Stimulated activated CD4-positive, alpha-beta T cell treated with anti-CD3 and anti-CD28 coated beads, Interleukin-2, amount 100 ng/mL, for 48 hours (primary cell): Measurements from ENCODE around the gene RND3.

ENCODE experiments used
- DNase-seq, 2 donors: peaks; one replicate each; pipeline ENCODE4 v3.0.0-alpha.2; 2020

The RND3 gene

GRCh38 chr2:150491943-150492342 is 4.5 kb upstream of the RND3 start:
- DNase-seq, result no peak

GRCh38 chr2:150491430-150491829 is 4.0 kb upstream of the RND3 start:
- DNase-seq, result no peak

GRCh38 chr2:150490466-150490865 is 3.0 kb upstream of the RND3 start:
- no peak for DNase-seq

- no peak for DNase-seq
Measured at GRCh38 chr2:150486539-150487484, 655 bp downstream of the RND3 start.

GRCh38 chr2:150485871-150486538 is 1.5 kb downstream of the RND3 start:
- DNase-seq, result no peak

- DNase-seq, result no peak
Measured at GRCh38 chr2:150485114-150485870, 2.2 kb downstream of the RND3 start.

- DNase-seq, result no peak
Measured at GRCh38 chr2:150484461-150485021, 2.9 kb downstream of the RND3 start.

- no peak for DNase-seq
Measured at GRCh38 chr2:150484006-150484405, 3.5 kb downstream of the RND3 start.

GRCh38 chr2:150483532-150483931 is 3.9 kb downstream of the RND3 start:
- no peak for DNase-seq

GRCh38 chr2:150482667-150483400 is 4.6 kb downstream of the RND3 start:
- DNase-seq, result no peak

- no peak for DNase-seq
Measured at GRCh38 chr2:150482111-150482510, 5.4 kb downstream of the RND3 start.

- DNase-seq, result no peak
Measured at GRCh38 chr2:150480971-150481830, 6.3 kb downstream of the RND3 start.

- no peak for DNase-seq
Measured at GRCh38 chr2:150480241-150480640, 7.2 kb downstream of the RND3 start.

- DNase-seq, result no peak
Measured at GRCh38 chr2:150479075-150479915, 8.2 kb downstream of the RND3 start.

- no peak for DNase-seq
Measured at GRCh38 chr2:150478200-150478974, 9.1 kb downstream of the RND3 start.

- DNase-seq, result no peak
Measured at GRCh38 chr2:150477347-150477746, 10.1 kb downstream of the RND3 start.

- no peak for DNase-seq
Measured at GRCh38 chr2:150476809-150477302, 10.6 kb downstream of the RND3 start.

GRCh38 chr2:150476286-150476685 is 11.2 kb downstream of the RND3 start:
- no peak for DNase-seq
